ENCODE measurements around the gene HAPSTR1. TPM values are rescaled to one million over a fixed set of nuclear protein-coding genes. Genes with fewer than 3 reads are reported as not detected.

The HAPSTR1 gene
- total RNA-seq, 2 donors from 2014 or later: 50.2 to 57.0 TPM

GRCh38 chr16:9054460-9054859 is 37.0 kb upstream of the HAPSTR1 start:
- Histone ChIP-seq H3K9me3 (no peaks in the 10 kb centered on the region), H3K36me3 (no peaks in the 10 kb centered on the region), H3K27ac (no peak overlapping the region), H3K4me1 (no peaks in the 10 kb centered on the region), H3K27me3 (no peaks in the 10 kb centered on the region), H3K4me3 (no peak overlapping the region), H3K9ac (ENCODE audit: low read depth in 2 of 2, low read length in 2 of 2) (no peak overlapping the region)
- intact Hi-C loops (cut with DNase I): no loop called here
- DNase-seq: no peak
- TF ChIP-seq, protein P1, sequence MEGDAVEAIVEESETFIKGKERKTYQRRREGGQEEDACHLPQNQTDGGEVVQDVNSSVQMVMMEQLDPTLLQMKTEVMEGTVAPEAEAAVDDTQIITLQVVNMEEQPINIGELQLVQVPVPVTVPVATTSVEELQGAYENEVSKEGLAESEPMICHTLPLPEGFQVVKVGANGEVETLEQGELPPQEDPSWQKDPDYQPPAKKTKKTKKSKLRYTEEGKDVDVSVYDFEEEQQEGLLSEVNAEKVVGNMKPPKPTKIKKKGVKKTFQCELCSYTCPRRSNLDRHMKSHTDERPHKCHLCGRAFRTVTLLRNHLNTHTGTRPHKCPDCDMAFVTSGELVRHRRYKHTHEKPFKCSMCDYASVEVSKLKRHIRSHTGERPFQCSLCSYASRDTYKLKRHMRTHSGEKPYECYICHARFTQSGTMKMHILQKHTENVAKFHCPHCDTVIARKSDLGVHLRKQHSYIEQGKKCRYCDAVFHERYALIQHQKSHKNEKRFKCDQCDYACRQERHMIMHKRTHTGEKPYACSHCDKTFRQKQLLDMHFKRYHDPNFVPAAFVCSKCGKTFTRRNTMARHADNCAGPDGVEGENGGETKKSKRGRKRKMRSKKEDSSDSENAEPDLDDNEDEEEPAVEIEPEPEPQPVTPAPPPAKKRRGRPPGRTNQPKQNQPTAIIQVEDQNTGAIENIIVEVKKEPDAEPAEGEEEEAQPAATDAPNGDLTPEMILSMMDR (IDR thresholded peaks at IDR 0.05): no peak

- no peak for DNase-seq
- intact Hi-C loops (cut with DNase I): no loop called here
These were observed 36.3 kb upstream of the HAPSTR1 start for GRCh38 chr16:9055115-9055514.

DNA sequence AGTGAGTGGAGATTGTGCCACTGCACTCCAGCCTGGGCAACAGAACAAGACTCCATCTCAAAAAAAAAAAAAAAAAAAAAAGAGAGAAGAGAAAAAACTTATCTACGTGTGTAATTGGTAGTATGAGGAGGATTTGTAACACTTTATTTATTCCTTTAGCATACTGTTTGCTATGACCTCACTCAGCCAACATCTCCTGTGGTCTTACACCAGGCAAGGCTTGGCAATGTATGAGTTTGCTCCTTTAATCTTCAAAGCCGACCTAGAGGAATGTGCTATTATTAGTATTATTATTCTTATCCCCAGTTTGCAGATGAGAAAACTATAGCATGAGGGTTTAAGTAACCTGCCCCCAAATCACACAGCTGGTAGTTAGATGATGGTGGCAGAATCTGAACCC is 35.8 kb upstream of the HAPSTR1 start:
- H3K4me3 ChIP-seq: no peak overlapping the region
- H3K27ac ChIP-seq: no peak overlapping the region
- TF ChIP-seq, protein P1 (IDR thresholded peaks at IDR 0.05): no peak
- H3K36me3 ChIP-seq: no peaks in the 10 kb centered on the region
- H3K9ac ChIP-seq (ENCODE audit: low read depth in 2 of 2, low read length in 2 of 2): no peak overlapping the region
- no peaks in the 10 kb centered on the region for H3K9me3 ChIP-seq
- DNase-seq: no peak
- intact Hi-C loops (cut with DNase I): no loop called here
- no peaks in the 10 kb centered on the region for H3K4me1 ChIP-seq
- no peaks in the 10 kb centered on the region for H3K27me3 ChIP-seq

More at GRCh38 chr16:9055115-9055514, 36.3 kb upstream of the HAPSTR1 start:
- H3K9me3 ChIP-seq: no peaks in the 10 kb centered on the region
- no peaks in the 10 kb centered on the region for H3K27me3 ChIP-seq
- no peak overlapping the region for H3K9ac ChIP-seq (ENCODE audit: low read depth in 2 of 2, low read length in 2 of 2)
- no peaks in the 10 kb centered on the region for H3K36me3 ChIP-seq
- TF ChIP-seq, protein P1 (IDR thresholded peaks at IDR 0.05): no peak
- H3K4me1 ChIP-seq: no peaks in the 10 kb centered on the region
- H3K27ac ChIP-seq: no peak overlapping the region
- no peak overlapping the region for H3K4me3 ChIP-seq

GRCh38 chr16:9056061-9056460 is 35.4 kb upstream of the HAPSTR1 start:
- TF ChIP-seq, protein P1 (IDR thresholded peaks at IDR 0.05): no peak
- Histone ChIP-seq H3K27ac (no peak overlapping the region), H3K36me3 (no peaks in the 10 kb centered on the region), H3K9ac (ENCODE audit: low read depth in 2 of 2, low read length in 2 of 2) (no peak overlapping the region), H3K27me3 (no peaks in the 10 kb centered on the region), H3K4me1 (no peaks in the 10 kb centered on the region), H3K4me3 (no peak overlapping the region), H3K9me3 (no peaks in the 10 kb centered on the region)
- intact Hi-C loops (cut with DNase I): no loop called here
- DNase-seq: no peak

DNA sequence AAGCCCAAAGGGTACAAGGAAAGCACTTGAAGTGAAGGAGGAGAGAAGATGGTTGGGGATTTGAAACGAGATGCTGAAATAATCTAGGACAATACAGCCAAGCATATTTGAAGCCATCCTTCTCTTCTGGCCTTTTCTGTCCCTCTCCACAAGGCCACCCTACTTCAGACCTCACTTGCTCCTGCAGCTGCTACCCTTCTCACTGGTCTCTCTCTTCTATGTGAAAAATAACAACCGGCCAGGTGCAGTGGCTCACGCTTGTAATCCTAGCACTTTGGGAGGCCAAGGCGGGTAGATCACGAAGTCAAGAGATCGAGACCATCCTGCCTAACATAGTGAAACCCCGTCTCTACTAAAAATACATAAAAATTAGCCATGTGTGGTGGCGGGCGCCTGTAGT is 33.2 kb upstream of the HAPSTR1 start:
- intact Hi-C loops (cut with DNase I): no loop called here

More for the DNA sequence above, 33.2 kb upstream of the HAPSTR1 start:
- Histone ChIP-seq H3K27me3 (no peaks in the 10 kb centered on the region), H3K27ac (no peak overlapping the region), H3K4me1 (no peaks in the 10 kb centered on the region), H3K9me3 (no peaks in the 10 kb centered on the region), H3K9ac (ENCODE audit: low read depth in 2 of 2, low read length in 2 of 2) (no peak overlapping the region), H3K4me3 (no peak overlapping the region), H3K36me3 (no peaks in the 10 kb centered on the region)
- TF ChIP-seq, protein P1 (IDR thresholded peaks at IDR 0.05): no peak
- no peak for DNase-seq

Data from colonic mucosa (tissue), 4 donors.